HepG2 (cell line): ENCODE results near the gene NEURL2. TPM values are rescaled to one million over a fixed set of nuclear protein-coding genes. Genes with fewer than 3 reads are reported as not detected.

Experiments used
- CC2D1A ChIP-seq: sonication (generic); formaldehyde crosslinking; IDR thresholded peaks from 2 replicates; pipeline ENCODE4 v1.8.1; 2023; ENCODE audit warnings: mild to moderate bottlenecking, missing genetic modification reagents
- KDM3A ChIP-seq: IDR thresholded peaks from 2 replicates; pipeline ENCODE4 v1.6.1; 2018; ENCODE audit warnings: low read depth, missing compliant biosample characterization
- PITX1 ChIP-seq: sonication (generic); formaldehyde crosslinking; IDR thresholded peaks from 2 replicates; pipeline ENCODE4 v1.5.1; 2020; ENCODE audit warnings: mild to moderate bottlenecking, missing genetic modification reagents
- REPIN1 ChIP-seq: sonication (generic); formaldehyde crosslinking; IDR thresholded peaks from 2 replicates; pipeline ENCODE4 v1.8.0; 2022; ENCODE audit warnings: missing genetic modification reagents, low read depth, mild to moderate bottlenecking, borderline replicate concordance
- SALL2 ChIP-seq: sonication (generic); formaldehyde crosslinking; IDR thresholded peaks from 2 replicates; pipeline ENCODE4 v1.8.1; 2023; ENCODE audit warnings: mild to moderate bottlenecking, missing genetic modification reagents, inconsistent platforms
- SNRNP70 ChIP-seq: fragments of 200-400 bp; formaldehyde crosslinking; IDR thresholded peaks from 2 replicates; pipeline ENCODE4 v1.6.1; 2017; ENCODE audit warnings: mild to moderate bottlenecking, low read depth, low read length, moderate library complexity
- SOX5 ChIP-seq: IDR thresholded peaks from 2 replicates; pipeline ENCODE4 v1.6.1; 2016; ENCODE audit warnings: borderline replicate concordance
- TBL1XR1 ChIP-seq: fragments of 150-350 bp; IDR thresholded peaks from 2 replicates; pipeline ENCODE4 v1.6.1; 2014; ENCODE audit warnings: borderline replicate concordance, low read length; ENCODE audit not compliant: partially characterized antibody
- ZNF10 ChIP-seq: sonication (generic); formaldehyde crosslinking; IDR thresholded peaks from 2 replicates; pipeline ENCODE4 v1.4.0; 2020; ENCODE audit warnings: mild to moderate bottlenecking, low read depth, missing genetic modification reagents, borderline replicate concordance
- ZNF12 ChIP-seq: sonication (generic); formaldehyde crosslinking; IDR thresholded peaks from 2 replicates; pipeline ENCODE4 v1.5.0; 2020; ENCODE audit warnings: missing genetic modification reagents
- ZNF136 ChIP-seq: sonication (generic); formaldehyde crosslinking; IDR thresholded peaks from 2 replicates; pipeline ENCODE4 v1.8.1; 2022; ENCODE audit warnings: low read depth, mild to moderate bottlenecking, moderate library complexity, missing genetic modification reagents
- ZNF550 ChIP-seq: sonication (generic); formaldehyde crosslinking; IDR thresholded peaks from 2 replicates; pipeline ENCODE4 v1.4.0; 2020; ENCODE audit warnings: mild to moderate bottlenecking, missing genetic modification reagents, borderline replicate concordance
- ZNF781 ChIP-seq: sonication (generic); formaldehyde crosslinking; IDR thresholded peaks from 2 replicates; pipeline ENCODE4 v1.5.1; 2020; ENCODE audit warnings: borderline replicate concordance, mild to moderate bottlenecking, missing genetic modification reagents; ENCODE audit errors: not compliant biosample characterization
- polyA plus RNA-seq, 8 experiments: library from polyadenylated mRNA; depleted of rRNA in 3 of 8; stranded (reverse) in 7 of 8; unstranded in 1 of 8; fragments of >200 nt; fragmentation: Illumina TruSeq in 4 of 8; extraction: Trizol in 4 of 8; gene quantifications; 2 replicates each; pipeline versions ENCODE4 v1.2.1 to v1.2.3, GENCODE V29; 2011 to 2016; ENCODE audit warnings: low read depth in 4 of 8, missing spikeins in 1 of 8, mixed read lengths in 1 of 8; ENCODE audit not compliant: insufficient read depth in 1 of 8
- total RNA-seq, 5 experiments: library from RNA; depleted of rRNA; stranded (reverse); fragments of >200 nt; fragmentation: Illumina TruSeq; extraction: Trizol; gene quantifications; 2 replicates each; pipeline ENCODE4 v1.2.3, GENCODE V29; 2016; ENCODE audit warnings: low read depth in 1 of 5
- TF ChIP-seq, protein P1 (sequence below): sonication (generic); formaldehyde crosslinking; IDR thresholded peaks from 2 replicates; pipeline ENCODE4 v1.8.0; 2022; ENCODE audit warnings: mild to moderate bottlenecking, missing genetic modification reagents, moderate library complexity
- TF ChIP-seq, protein P2 (sequence below): IDR thresholded peaks from 2 replicates; pipeline ENCODE4 v1.6.1; 2016; ENCODE audit warnings: missing compliant biosample characterization, missing genetic modification reagents, borderline replicate concordance
- TF ChIP-seq, protein P3 (sequence below): sonication (generic); formaldehyde crosslinking; IDR thresholded peaks from 2 replicates; pipeline ENCODE4 v1.5.1; 2020; ENCODE audit warnings: mild to moderate bottlenecking, missing genetic modification reagents, borderline replicate concordance
- TF ChIP-seq, protein P4 (sequence below): sonication (generic); formaldehyde crosslinking; IDR thresholded peaks from 2 replicates; pipeline ENCODE4 v1.5.0; 2020; ENCODE audit warnings: missing genetic modification reagents, mild to moderate bottlenecking, borderline replicate concordance

Gene NEURL2
- total and polyA plus RNA-seq, 2 of the 13 experiments (the other 11 are each of a cell fraction or from before 2014, with no cell fraction given): 7.2 to 9.7 TPM

DNA sequence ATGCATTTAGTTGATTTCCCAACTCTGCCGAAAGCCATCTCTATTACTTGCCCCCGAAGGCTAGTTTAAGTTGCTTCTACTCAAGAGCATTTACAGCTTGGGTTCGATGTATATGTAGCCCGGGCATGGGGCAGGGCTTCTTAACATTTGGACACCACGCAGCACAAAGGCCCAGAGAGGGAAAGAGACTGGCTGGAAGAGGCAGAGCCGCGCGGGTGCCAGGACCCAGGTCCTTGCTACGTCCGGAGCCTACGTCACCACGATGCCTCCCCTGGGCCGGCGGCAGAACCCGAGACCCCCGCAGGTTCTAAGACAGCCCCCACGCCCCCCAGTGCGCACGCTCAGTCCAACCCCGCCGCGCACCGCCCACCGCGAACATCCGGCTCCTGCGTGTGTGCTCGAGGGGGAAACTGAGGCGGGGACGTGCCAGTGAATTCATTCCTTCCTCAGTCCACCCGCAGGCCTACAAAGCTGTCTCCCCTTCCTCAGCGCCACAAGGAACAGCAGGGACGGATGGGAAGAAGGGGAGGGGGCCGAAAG is 43.1 kb upstream of the NEURL2 start (continued):
- TF ChIP-seq, protein P1, sequence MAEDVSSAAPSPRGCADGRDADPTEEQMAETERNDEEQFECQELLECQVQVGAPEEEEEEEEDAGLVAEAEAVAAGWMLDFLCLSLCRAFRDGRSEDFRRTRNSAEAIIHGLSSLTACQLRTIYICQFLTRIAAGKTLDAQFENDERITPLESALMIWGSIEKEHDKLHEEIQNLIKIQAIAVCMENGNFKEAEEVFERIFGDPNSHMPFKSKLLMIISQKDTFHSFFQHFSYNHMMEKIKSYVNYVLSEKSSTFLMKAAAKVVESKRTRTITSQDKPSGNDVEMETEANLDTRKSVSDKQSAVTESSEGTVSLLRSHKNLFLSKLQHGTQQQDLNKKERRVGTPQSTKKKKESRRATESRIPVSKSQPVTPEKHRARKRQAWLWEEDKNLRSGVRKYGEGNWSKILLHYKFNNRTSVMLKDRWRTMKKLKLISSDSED (CRISPR knock-in tag): 0 out of 2 replicates have a peak, but pooled peaks have one; percentile 57
- TF ChIP-seq CC2D1A (CRISPR knock-in tag): peak; percentile 74; the same call in 1 of the 2 replicates
- no peak for TF ChIP-seq KDM3A (CRISPR knock-in tag)
- TF ChIP-seq ZNF12 (CRISPR knock-in tag): no peak
- TF ChIP-seq SNRNP70: no peak
- no peak for TF ChIP-seq ZNF781 (CRISPR knock-in tag)
- no peak for TF ChIP-seq ZNF10
- TF ChIP-seq PITX1 (CRISPR knock-in tag): no peak
- TF ChIP-seq, protein P2, sequence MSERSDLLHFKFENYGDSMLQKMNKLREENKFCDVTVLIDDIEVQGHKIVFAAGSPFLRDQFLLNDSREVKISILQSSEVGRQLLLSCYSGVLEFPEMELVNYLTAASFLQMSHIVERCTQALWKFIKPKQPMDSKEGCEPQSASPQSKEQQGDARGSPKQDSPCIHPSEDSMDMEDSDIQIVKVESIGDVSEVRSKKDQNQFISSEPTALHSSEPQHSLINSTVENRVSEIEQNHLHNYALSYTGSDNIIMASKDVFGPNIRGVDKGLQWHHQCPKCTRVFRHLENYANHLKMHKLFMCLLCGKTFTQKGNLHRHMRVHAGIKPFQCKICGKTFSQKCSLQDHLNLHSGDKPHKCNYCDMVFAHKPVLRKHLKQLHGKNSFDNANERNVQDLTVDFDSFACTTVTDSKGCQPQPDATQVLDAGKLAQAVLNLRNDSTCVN (CRISPR knock-in tag): no peak
- TF ChIP-seq, protein P3, sequence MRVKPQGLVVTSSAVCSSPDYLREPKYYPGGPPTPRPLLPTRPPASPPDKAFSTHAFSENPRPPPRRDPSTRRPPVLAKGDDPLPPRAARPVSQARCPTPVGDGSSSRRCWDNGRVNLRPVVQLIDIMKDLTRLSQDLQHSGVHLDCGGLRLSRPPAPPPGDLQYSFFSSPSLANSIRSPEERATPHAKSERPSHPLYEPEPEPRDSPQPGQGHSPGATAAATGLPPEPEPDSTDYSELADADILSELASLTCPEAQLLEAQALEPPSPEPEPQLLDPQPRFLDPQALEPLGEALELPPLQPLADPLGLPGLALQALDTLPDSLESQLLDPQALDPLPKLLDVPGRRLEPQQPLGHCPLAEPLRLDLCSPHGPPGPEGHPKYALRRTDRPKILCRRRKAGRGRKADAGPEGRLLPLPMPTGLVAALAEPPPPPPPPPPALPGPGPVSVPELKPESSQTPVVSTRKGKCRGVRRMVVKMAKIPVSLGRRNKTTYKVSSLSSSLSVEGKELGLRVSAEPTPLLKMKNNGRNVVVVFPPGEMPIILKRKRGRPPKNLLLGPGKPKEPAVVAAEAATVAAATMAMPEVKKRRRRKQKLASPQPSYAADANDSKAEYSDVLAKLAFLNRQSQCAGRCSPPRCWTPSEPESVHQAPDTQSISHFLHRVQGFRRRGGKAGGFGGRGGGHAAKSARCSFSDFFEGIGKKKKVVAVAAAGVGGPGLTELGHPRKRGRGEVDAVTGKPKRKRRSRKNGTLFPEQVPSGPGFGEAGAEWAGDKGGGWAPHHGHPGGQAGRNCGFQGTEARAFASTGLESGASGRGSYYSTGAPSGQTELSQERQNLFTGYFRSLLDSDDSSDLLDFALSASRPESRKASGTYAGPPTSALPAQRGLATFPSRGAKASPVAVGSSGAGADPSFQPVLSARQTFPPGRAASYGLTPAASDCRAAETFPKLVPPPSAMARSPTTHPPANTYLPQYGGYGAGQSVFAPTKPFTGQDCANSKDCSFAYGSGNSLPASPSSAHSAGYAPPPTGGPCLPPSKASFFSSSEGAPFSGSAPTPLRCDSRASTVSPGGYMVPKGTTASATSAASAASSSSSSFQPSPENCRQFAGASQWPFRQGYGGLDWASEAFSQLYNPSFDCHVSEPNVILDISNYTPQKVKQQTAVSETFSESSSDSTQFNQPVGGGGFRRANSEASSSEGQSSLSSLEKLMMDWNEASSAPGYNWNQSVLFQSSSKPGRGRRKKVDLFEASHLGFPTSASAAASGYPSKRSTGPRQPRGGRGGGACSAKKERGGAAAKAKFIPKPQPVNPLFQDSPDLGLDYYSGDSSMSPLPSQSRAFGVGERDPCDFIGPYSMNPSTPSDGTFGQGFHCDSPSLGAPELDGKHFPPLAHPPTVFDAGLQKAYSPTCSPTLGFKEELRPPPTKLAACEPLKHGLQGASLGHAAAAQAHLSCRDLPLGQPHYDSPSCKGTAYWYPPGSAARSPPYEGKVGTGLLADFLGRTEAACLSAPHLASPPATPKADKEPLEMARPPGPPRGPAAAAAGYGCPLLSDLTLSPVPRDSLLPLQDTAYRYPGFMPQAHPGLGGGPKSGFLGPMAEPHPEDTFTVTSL (CRISPR knock-in tag): no peak; the same call in 1 of the 2 replicates
- TF ChIP-seq TBL1XR1: no peak
- TF ChIP-seq, protein P4, sequence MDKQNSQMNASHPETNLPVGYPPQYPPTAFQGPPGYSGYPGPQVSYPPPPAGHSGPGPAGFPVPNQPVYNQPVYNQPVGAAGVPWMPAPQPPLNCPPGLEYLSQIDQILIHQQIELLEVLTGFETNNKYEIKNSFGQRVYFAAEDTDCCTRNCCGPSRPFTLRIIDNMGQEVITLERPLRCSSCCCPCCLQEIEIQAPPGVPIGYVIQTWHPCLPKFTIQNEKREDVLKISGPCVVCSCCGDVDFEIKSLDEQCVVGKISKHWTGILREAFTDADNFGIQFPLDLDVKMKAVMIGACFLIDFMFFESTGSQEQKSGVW (CRISPR knock-in tag): no peak
- TF ChIP-seq SALL2 (CRISPR knock-in tag): no peak
- peak; percentile 91; the same call in 1 of the 2 replicates for TF ChIP-seq ZNF136
- TF ChIP-seq ZNF550 (CRISPR knock-in tag): peak; percentile 28; the same call in 1 of the 2 replicates
- TF ChIP-seq REPIN1: no peak
- TF ChIP-seq SOX5 (CRISPR knock-in tag): no peak
